Measurements from ENCODE around the gene GRPEL1.

Gene GRPEL1

DNA sequence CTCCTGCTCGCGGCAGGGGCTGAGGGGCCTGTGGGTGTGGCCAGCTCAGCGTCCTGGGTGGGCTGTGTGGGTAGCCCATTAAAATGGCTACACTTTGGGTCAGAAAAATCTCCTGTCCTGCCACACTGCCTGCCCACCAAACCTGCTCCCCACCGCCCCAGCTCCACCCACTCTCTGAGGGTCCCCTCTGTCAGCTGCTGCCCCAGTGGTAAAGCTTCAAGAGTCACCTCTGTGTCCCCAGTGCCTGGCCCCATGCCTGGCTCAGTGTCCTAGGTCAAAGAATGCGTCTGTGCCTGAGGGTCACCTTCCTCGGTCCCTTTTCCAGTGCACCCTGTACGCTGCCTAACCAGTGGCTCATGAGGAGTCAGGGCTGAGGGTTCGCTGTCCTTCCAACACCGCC is 49.6 kb downstream of the GRPEL1 start:
- TF ChIP-seq, protein P1, sequence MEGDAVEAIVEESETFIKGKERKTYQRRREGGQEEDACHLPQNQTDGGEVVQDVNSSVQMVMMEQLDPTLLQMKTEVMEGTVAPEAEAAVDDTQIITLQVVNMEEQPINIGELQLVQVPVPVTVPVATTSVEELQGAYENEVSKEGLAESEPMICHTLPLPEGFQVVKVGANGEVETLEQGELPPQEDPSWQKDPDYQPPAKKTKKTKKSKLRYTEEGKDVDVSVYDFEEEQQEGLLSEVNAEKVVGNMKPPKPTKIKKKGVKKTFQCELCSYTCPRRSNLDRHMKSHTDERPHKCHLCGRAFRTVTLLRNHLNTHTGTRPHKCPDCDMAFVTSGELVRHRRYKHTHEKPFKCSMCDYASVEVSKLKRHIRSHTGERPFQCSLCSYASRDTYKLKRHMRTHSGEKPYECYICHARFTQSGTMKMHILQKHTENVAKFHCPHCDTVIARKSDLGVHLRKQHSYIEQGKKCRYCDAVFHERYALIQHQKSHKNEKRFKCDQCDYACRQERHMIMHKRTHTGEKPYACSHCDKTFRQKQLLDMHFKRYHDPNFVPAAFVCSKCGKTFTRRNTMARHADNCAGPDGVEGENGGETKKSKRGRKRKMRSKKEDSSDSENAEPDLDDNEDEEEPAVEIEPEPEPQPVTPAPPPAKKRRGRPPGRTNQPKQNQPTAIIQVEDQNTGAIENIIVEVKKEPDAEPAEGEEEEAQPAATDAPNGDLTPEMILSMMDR (conservative IDR thresholded peaks at IDR 0.05): no peak
- no peak for TF ChIP-seq ZFX (IDR thresholded peaks at IDR 0.05)
- H3K27ac ChIP-seq: no peak overlapping the region

DNA sequence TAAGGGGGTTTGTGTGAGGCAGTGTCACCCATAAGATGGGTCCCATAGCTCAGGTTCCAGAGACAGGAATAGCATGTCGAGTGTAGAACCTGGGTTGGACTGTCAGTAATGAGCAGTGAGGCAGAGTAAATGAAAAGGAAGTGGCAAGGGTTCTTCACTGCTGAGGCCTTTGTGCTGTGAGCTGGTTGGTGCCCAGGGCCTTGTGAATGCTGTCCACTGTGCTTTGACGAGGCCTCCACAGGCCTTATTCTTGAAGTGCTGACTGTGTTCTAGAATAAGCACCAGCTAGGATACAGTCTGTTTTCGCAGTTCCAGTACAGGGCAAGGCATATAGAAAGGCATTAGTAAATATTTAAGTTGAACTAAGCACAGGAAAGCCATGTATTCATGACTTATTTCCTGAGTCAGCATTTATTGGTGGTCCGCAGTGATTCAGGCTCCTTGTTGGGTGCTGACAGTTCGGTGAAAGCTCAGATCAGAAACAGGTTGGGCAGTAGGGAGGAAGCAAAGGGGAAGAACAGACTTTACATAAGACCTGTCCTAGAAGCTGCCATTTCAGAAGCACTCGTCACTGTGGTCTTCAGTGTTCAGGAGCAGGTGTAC is 50.3 kb downstream of the GRPEL1 start:
- H3K27ac ChIP-seq: no peak overlapping the region
- TF ChIP-seq, protein P1 (conservative IDR thresholded peaks at IDR 0.05): no peak
- TF ChIP-seq ZFX (IDR thresholded peaks at IDR 0.05): no peak

DNA sequence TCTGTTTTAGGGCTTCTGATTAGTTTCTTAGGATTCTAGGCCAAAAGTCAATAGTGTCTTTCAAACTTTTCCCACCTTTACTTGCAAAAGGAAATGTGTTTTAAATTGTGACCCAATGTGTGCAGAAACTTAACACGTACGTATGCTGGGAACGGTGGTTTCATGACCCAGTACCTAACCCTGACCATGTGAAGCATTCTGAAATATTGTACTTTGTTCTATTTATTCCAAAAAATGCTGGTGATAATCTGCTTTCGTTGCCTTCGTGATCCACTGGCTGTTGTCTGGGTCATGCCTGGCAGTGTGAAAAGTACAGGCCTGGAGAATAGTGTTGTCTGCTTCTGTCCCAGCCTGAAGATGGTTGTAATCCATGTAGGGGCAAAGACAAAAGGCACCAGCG is 51.4 kb downstream of the GRPEL1 start:
- no peak for TF ChIP-seq ZFX (IDR thresholded peaks at IDR 0.05)
- TF ChIP-seq, protein P1 (conservative IDR thresholded peaks at IDR 0.05): no peak
- no peak overlapping the region for H3K27ac ChIP-seq

DNA sequence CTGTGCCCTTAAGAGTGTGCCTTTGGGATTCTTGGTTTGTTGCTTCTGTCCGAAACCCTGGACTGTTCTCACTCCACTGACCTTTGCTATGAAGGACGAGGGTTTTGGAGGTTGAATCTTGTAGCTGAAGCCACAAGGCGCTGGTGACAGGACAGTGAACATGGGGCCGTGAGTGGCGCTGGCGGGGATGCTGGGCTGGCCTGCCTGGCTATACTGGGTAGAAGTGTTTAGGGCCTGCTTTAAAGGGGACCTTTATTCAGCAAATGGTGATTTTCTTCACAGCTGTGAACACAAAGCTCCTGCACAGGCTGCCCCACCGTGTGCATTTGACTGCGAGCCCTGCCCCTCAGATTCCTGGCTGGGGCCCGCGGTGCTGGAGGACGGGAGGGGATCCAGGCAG is 51.8 kb downstream of the GRPEL1 start:
- no peak overlapping the region for H3K27ac ChIP-seq
- TF ChIP-seq ZFX (IDR thresholded peaks at IDR 0.05): no peak

DNA sequence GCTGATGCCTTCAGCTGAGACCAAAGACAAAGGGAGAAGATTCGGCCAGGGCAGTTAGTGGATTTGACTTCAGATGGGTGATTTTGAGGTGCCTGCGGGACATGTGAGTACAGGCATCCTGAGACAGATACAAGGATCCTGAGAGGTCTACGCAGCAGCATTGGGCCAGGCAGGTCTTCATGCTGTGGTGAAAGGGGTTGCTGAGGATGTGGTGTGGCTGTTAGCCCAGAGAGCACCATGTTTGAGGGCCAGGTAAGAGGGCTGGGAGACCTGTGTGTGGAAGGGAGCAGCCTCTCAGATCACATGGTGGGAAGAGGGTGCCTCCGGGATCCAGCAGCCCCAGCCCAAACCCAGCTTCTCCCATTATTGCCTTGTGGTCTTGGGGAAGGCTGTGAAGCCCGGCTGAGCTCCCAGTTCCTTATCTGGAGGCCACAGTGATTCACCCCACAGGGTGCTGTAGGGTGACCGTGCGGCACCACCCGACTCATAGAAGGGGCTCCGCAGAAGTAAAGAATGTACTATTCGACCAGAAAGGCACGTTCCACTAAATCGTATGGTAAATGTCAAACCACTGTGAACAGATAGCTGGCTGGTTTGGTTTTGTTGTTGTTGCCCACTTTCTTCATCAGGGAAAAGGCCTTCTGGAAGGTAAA is 52.4 kb downstream of the GRPEL1 start:
- no peak for TF ChIP-seq ZFX (IDR thresholded peaks at IDR 0.05)
- no peak overlapping the region for H3K27ac ChIP-seq

DNA sequence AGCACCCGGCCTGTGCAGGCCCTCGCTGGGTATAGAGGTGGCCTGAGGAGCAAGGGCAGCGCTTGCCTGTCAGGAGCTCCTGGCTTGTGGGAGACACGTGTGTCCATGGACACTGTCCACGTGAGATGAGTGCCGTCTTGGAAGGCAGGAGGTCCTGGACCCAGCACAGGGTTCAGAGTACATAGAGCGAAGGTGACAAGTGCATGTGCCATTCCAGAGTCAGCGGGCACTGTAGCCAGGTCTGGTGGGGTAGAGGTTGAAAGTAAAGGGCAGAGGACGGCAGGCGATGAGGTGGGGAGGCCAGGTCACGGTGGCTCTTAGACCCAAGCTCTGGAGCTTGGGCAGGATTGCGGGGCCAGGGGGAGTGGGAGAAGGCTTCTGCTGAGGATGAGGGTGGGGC is 53.0 kb downstream of the GRPEL1 start:
- TF ChIP-seq, protein P1 (conservative IDR thresholded peaks at IDR 0.05): no peak
- TF ChIP-seq ZFX (IDR thresholded peaks at IDR 0.05): no peak
- H3K27ac ChIP-seq: no peak overlapping the region

DNA sequence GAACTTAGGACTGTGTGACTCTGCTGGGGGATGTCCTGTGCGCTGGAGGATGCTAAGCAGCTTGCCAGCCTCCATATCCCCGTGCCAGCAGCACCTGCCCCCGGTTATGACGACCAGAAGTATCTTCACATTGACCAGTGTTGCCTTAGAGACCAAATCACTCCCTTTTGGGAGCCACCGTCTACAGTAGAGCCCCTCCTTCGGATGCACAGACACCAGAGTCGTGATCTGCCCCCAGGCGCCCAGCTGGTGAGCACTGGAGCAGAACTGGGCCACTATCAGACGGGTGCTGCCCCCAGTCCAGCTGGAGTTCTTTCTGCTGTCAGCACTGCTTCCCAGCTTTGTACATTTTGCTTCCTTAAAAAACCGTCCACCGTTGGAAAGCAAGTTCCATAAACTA is 54.7 kb downstream of the GRPEL1 start:
- H3K27ac ChIP-seq: no peak overlapping the region

DNA sequence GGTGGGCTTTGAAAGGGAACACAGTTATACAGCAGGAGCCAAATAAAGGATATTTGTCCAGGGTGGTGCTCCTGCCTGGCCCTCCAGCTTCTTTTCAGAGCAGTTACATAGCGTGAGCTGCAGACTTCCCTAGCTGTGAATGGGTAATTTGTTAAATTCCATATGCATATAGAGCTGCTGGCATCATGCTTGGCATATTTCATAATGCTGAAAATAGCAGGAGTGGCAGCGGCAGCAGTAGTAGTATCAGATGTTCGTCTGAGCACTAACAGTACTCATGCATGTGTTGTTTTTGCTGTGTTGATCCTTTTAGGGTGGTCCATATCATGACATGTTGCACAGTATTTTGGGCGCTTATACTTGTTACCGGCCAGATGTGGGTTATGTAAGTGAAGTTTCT is 58.3 kb downstream of the GRPEL1 start:
- no peak overlapping the region for H3K27ac ChIP-seq
- TF ChIP-seq, protein P1 (conservative IDR thresholded peaks at IDR 0.05): no peak
- no peak for TF ChIP-seq ZFX (IDR thresholded peaks at IDR 0.05)

More for the DNA sequence above, 54.7 kb downstream of the GRPEL1 start:
- no peak for TF ChIP-seq ZFX (IDR thresholded peaks at IDR 0.05)
- TF ChIP-seq, protein P1 (conservative IDR thresholded peaks at IDR 0.05): no peak

Measured in C4-2B (cell line).